HG03439 (cell line): ENCODE results near the gene KCNK4.
"Not testable (repeated sequence)": the region's sequence is repeated elsewhere in the genome, so short reads cannot be mapped to it uniquely, and the experiment has no call there.

Source experiments
- ATAC-seq: cut with Tn5 transposase; IDR thresholded peaks from one replicate; pipeline ENCODE4 v1.9.1; 2021; ENCODE audit warnings: mild to moderate bottlenecking, moderate library complexity; ENCODE audit not compliant: unreplicated experiment

Gene KCNK4

GRCh38 chr11:64305691-64306562 is 14.8 kb downstream of the KCNK4 start:
- ATAC-seq, result peak; percentile 28

GRCh38 chr11:64306563-64306875 is 15.4 kb downstream of the KCNK4 start:
- no peak for ATAC-seq

GRCh38 chr11:64306876-64307622 is 15.9 kb downstream of the KCNK4 start:
- ATAC-seq, result no peak

- not testable (repeated sequence) for ATAC-seq
These were observed 16.7 kb downstream of the KCNK4 start for GRCh38 chr11:64307795-64308194.

- ATAC-seq, result no peak
These were observed 21.8 kb downstream of the KCNK4 start for GRCh38 chr11:64312947-64313346.

GRCh38 chr11:64313491-64314145 is 22.5 kb downstream of the KCNK4 start:
- ATAC-seq, result no peak

GRCh38 chr11:64314146-64314804 is 23.2 kb downstream of the KCNK4 start:
- no peak for ATAC-seq

- ATAC-seq, result no peak
These were observed 23.9 kb downstream of the KCNK4 start for GRCh38 chr11:64314805-64315561.

- not testable (repeated sequence) for ATAC-seq
These were observed 24.8 kb downstream of the KCNK4 start for GRCh38 chr11:64315667-64316526.

- no peak for ATAC-seq
These were observed 25.7 kb downstream of the KCNK4 start for GRCh38 chr11:64316672-64317324.

- peak; percentile 60 for ATAC-seq
These were observed 26.3 kb downstream of the KCNK4 start, which contains the start of gene TRMT112 for GRCh38 chr11:64317325-64317960. TSS of gene TRMT112 (minus strand) at chr11:64317559. CDS start at chr11:64317526, 33 bp downstream.

- ATAC-seq, result peak; percentile 69
These were observed 27.1 kb downstream of the KCNK4 start, which contains the start of gene PRDX5 for GRCh38 chr11:64317961-64318765. TSS of gene PRDX5 (plus strand) at chr11:64318121. CDS start at chr11:64318216, 95 bp downstream.

- no peak for ATAC-seq
These were observed 28.0 kb downstream of the KCNK4 start for GRCh38 chr11:64318766-64319761.

GRCh38 chr11:64320556-64320955 is 29.5 kb downstream of the KCNK4 start:
- no peak for ATAC-seq

- no peak for ATAC-seq
These were observed 29.9 kb downstream of the KCNK4 start for GRCh38 chr11:64321026-64321425.

GRCh38 chr11:64321533-64321932 is 30.4 kb downstream of the KCNK4 start:
- ATAC-seq, result no peak
